ENCODE data around the gene IL1RAPL2.

The IL1RAPL2 gene

DNA sequence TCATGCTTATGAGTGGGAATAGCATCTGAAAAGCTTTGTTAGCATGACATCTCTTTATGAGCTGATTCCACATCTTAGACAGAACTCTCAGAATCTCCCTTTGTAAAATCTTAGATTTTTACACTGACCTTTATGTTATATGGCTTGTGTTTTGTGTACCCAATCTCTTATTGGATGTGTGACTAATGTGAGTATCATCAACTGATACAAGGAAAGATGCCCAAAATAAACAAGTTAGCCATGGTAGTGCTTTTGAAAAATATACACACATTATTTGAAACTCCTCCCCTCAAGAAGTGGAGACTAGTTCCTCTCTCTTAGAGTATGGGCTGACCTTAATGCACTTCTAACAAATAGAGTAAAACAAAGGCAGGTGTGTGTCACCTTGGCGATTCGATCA lies 1096.2 kb downstream of the IL1RAPL2 start:
- no peak for TF ChIP-seq NFIC (IDR thresholded peaks at IDR 0.05)
- no peak for TF ChIP-seq TEAD4 (IDR thresholded peaks at IDR 0.05)
- TF ChIP-seq FOXM1 (IDR thresholded peaks at IDR 0.05; ENCODE audit: borderline replicate concordance, low read depth) = no peak
- TF ChIP-seq EGR1 (IDR thresholded peaks at IDR 0.05) = no peak
- TF ChIP-seq, protein P1, sequence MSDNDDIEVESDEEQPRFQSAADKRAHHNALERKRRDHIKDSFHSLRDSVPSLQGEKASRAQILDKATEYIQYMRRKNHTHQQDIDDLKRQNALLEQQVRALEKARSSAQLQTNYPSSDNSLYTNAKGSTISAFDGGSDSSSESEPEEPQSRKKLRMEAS (IDR thresholded peaks at IDR 0.05) = no peak
- TF ChIP-seq, protein P2, sequence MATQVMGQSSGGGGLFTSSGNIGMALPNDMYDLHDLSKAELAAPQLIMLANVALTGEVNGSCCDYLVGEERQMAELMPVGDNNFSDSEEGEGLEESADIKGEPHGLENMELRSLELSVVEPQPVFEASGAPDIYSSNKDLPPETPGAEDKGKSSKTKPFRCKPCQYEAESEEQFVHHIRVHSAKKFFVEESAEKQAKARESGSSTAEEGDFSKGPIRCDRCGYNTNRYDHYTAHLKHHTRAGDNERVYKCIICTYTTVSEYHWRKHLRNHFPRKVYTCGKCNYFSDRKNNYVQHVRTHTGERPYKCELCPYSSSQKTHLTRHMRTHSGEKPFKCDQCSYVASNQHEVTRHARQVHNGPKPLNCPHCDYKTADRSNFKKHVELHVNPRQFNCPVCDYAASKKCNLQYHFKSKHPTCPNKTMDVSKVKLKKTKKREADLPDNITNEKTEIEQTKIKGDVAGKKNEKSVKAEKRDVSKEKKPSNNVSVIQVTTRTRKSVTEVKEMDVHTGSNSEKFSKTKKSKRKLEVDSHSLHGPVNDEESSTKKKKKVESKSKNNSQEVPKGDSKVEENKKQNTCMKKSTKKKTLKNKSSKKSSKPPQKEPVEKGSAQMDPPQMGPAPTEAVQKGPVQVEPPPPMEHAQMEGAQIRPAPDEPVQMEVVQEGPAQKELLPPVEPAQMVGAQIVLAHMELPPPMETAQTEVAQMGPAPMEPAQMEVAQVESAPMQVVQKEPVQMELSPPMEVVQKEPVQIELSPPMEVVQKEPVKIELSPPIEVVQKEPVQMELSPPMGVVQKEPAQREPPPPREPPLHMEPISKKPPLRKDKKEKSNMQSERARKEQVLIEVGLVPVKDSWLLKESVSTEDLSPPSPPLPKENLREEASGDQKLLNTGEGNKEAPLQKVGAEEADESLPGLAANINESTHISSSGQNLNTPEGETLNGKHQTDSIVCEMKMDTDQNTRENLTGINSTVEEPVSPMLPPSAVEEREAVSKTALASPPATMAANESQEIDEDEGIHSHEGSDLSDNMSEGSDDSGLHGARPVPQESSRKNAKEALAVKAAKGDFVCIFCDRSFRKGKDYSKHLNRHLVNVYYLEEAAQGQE (IDR thresholded peaks at IDR 0.05; ENCODE audit: low read depth) = no peak

- TF ChIP-seq CEBPB (IDR thresholded peaks at IDR 0.05) (no peak), YY1 (IDR thresholded peaks at IDR 0.05; ENCODE audit: low read depth) (no peak), EP300 (IDR thresholded peaks at IDR 0.05; ENCODE audit: borderline replicate concordance) (no peak), NFIC (IDR thresholded peaks at IDR 0.05) (no peak), ZBTB7A (IDR thresholded peaks at IDR 0.05; ENCODE audit: low read depth) (no peak), RAD21 (IDR thresholded peaks at IDR 0.05; ENCODE audit: low read depth) (no peak), EGR1 (IDR thresholded peaks at IDR 0.05) (no peak), TAF1 (IDR thresholded peaks at IDR 0.05; ENCODE audit: low read depth) (no peak), CREB1 (IDR thresholded peaks at IDR 0.05; ENCODE audit: low read depth) (no peak), TCF12 (IDR thresholded peaks at IDR 0.05; ENCODE audit: low read depth) (no peak), FOXM1 (IDR thresholded peaks at IDR 0.05; ENCODE audit: borderline replicate concordance, low read depth) (no peak), TEAD4 (IDR thresholded peaks at IDR 0.05) (no peak)
- TF ChIP-seq, protein P1 (IDR thresholded peaks at IDR 0.05) = no peak
- TF ChIP-seq, protein P2 (IDR thresholded peaks at IDR 0.05; ENCODE audit: low read depth) = no peak
- TF ChIP-seq, protein P3, sequence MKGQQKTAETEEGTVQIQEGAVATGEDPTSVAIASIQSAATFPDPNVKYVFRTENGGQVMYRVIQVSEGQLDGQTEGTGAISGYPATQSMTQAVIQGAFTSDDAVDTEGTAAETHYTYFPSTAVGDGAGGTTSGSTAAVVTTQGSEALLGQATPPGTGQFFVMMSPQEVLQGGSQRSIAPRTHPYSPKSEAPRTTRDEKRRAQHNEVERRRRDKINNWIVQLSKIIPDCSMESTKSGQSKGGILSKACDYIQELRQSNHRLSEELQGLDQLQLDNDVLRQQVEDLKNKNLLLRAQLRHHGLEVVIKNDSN (IDR thresholded peaks at IDR 0.05) = no peak
These were observed 1098.2 kb downstream of the IL1RAPL2 start for GRCh38 chrX:105664243-105664642.

DNA sequence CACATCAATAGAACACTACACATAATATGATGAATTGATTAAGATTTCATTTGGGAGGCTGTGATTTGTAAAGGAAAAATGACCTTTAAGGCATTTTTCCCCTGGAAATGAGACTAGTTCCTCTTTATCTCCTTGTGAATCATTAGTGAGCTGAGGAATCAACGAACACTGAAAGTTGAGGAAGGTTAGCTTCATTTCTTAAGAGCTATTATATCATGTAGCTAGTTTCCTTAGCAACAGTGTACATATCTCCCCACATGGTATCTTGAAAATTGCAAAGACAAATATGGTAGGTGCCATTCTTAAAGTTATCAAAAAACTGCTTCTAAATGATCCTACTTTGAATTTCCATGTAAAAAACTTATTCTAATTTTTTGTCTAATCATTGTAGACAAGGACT lies 1128.8 kb downstream of the IL1RAPL2 start:
- no peak for TF ChIP-seq YY1 (IDR thresholded peaks at IDR 0.05; ENCODE audit: low read depth)
- no peak for TF ChIP-seq NFIC (IDR thresholded peaks at IDR 0.05)
- TF ChIP-seq RAD21 (IDR thresholded peaks at IDR 0.05; ENCODE audit: low read depth) = no peak
- no peak for TF ChIP-seq TAF1 (IDR thresholded peaks at IDR 0.05; ENCODE audit: low read depth)
- TF ChIP-seq EP300 (IDR thresholded peaks at IDR 0.05; ENCODE audit: borderline replicate concordance) = no peak
- no peak for TF ChIP-seq TCF12 (IDR thresholded peaks at IDR 0.05; ENCODE audit: low read depth)
- TF ChIP-seq EGR1 (IDR thresholded peaks at IDR 0.05) = no peak
- TF ChIP-seq, protein P2 (IDR thresholded peaks at IDR 0.05; ENCODE audit: low read depth) = no peak
- TF ChIP-seq CEBPB (IDR thresholded peaks at IDR 0.05) = no peak
- no peak for TF ChIP-seq ZBTB7A (IDR thresholded peaks at IDR 0.05; ENCODE audit: low read depth)
- TF ChIP-seq, protein P1 (IDR thresholded peaks at IDR 0.05) = no peak
- TF ChIP-seq FOXM1 (IDR thresholded peaks at IDR 0.05; ENCODE audit: borderline replicate concordance, low read depth) = no peak

DNA sequence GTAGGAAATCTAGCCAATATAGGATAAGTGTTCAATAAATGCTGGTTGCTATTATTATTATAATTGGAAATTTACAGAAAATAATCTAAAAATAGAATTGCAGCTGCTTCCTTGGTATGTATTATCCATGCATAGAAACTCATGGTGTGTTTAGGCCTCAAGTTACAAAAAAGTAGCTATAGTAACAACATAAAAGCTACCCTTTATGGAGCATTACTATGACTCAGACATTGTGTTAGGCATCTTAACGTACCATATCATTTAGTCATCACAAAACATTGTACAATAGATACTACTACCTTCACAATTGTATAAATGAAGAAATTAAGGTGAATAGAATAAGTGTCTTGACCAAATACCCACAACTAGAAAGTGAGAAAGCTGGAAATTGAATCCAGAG lies 1129.5 kb downstream of the IL1RAPL2 start:
- TF ChIP-seq, protein P3 (IDR thresholded peaks at IDR 0.05) = no peak
- no peak for TF ChIP-seq TEAD4 (IDR thresholded peaks at IDR 0.05)
- TF ChIP-seq TCF12 (IDR thresholded peaks at IDR 0.05; ENCODE audit: low read depth) = no peak
- no peak for TF ChIP-seq FOXM1 (IDR thresholded peaks at IDR 0.05; ENCODE audit: borderline replicate concordance, low read depth)
- no peak for TF ChIP-seq CREB1 (IDR thresholded peaks at IDR 0.05; ENCODE audit: low read depth)
- TF ChIP-seq, protein P2 (IDR thresholded peaks at IDR 0.05; ENCODE audit: low read depth) = no peak
- no peak for TF ChIP-seq ZBTB7A (IDR thresholded peaks at IDR 0.05; ENCODE audit: low read depth)
- TF ChIP-seq RAD21 (IDR thresholded peaks at IDR 0.05; ENCODE audit: low read depth) = no peak
- TF ChIP-seq CEBPB (IDR thresholded peaks at IDR 0.05) = no peak
- TF ChIP-seq NFIC (IDR thresholded peaks at IDR 0.05) = no peak
- TF ChIP-seq TAF1 (IDR thresholded peaks at IDR 0.05; ENCODE audit: low read depth) = no peak
- TF ChIP-seq, protein P1 (IDR thresholded peaks at IDR 0.05) = no peak
- no peak for TF ChIP-seq YY1 (IDR thresholded peaks at IDR 0.05; ENCODE audit: low read depth)
- no peak for TF ChIP-seq EP300 (IDR thresholded peaks at IDR 0.05; ENCODE audit: borderline replicate concordance)
